Stimulated activated CD4-positive, alpha-beta T cell treated with anti-CD3 and anti-CD28 coated beads, Interleukin-4, amount 100 ng/mL, for 24 hours (primary cell): ENCODE data around the gene TFAP2E.

Experiments
- DNase-seq: peaks from one replicate; pipeline ENCODE4 v3.0.0-alpha.2; 2020

The TFAP2E gene

DNA sequence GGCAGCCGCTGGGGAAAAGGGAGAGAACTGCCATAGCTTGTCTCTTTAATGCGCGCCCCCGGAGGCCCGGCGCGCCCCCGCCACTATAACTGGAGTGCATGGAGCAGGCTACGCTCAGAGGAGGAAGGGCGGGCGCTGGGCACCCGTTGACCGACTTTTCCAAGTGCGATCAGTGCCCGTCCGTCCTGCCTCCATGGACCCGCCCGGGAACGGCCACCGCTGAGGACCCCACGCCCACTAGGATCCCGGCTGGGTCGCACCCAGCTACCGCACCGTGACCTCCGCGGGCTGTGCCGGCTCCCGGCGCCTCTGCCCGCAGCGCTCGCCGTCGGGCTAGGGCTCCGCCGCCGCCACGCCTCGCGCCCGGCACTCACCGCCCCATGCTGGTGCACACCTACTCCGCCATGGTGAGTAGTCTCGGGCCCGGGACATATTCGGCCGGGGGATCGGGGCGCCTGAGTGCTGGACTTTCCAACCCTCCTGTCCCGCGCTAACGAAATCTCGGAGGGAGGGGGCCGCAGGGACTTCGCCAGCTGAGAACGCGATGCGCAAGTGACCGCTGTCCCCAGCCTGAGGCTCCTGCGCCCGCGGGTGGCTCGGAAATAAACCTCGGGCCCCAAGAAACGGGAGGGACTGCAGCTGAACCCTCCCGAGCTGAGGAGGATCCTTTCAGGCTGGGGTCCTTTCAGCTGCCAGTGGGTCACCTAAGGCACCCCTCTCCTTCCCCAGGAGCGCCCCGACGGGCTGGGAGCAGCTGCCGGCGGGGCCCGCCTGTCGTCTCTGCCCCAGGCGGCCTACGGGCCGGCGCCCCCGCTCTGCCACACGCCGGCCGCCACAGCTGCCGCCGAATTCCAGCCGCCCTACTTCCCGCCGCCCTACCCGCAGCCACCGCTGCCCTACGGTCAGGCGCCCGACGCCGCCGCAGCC, at the start of gene TFAP2E:
TFAP2E (plus strand) TSS at position 117 of the 927 bp plus-strand sequence; CDS start at position 381, 264 bp downstream.
- DNase-seq, result no peak

- DNase-seq, result no peak
Observed at GRCh38 chr1:35524106-35524505, 49.0 kb upstream of the TFAP2E start.

GRCh38 chr1:35530168-35530567, 42.9 kb upstream of the TFAP2E start:
- no peak for DNase-seq

DNA sequence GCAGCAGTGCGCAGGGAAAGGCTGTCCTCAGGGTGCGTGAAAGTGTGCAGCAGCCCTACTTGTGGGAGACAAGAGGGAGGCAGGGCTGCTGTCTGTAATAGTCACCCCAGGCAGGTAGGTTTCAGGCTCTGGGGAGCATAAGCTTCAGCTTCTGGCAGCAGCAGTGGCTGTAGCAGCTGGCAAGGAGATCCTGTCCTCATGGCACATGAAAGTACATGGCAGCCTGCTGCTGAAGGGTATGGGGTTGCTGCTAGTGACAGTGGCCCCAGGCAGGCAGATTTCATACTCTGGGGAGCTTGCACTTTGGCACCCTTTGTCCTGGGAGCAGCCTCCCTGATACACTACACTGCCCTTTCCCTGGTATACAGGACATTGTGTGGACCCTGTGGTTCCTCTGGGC, 42.2 kb upstream of the TFAP2E start:
- no peak for DNase-seq

- no peak for DNase-seq
Observed at GRCh38 chr1:35531368-35531767, 41.7 kb upstream of the TFAP2E start.

DNA sequence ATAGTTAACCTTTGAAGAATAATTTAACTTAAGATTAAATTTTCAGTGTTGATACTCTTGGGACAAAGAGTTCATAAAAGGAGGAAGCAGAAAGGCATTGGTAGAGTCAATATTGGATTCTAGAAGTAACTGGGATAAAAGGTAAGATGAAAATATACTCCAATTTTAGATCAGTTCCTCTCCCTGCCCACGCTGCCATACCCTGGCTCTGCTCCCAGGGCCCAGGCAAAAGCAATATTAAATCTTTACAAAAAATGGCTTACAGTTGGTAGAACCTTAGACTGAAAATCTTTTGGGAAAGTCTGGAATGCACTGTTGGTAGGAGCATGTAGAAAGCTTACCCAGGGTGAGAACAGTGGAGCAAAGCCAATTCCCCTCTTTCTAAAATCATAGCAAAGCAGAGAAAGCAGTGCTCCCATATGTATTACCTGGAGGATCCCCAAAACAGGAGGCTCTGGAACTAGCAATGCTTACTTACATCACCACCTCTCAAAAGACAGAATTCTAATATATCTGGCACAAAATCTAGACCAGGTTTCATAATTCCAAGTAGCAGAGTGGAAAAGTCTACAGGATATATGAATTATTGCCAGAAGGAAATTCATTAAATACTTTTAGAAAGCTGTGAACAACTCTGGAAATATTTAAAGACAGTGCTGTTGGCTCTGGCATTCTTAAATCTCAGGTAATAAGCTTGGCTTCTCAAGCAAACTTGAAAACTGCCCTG, 40.5 kb upstream of the TFAP2E start:
- DNase-seq, result no peak

GRCh38 chr1:35533586-35533985, 39.5 kb upstream of the TFAP2E start:
- no peak for DNase-seq

DNA sequence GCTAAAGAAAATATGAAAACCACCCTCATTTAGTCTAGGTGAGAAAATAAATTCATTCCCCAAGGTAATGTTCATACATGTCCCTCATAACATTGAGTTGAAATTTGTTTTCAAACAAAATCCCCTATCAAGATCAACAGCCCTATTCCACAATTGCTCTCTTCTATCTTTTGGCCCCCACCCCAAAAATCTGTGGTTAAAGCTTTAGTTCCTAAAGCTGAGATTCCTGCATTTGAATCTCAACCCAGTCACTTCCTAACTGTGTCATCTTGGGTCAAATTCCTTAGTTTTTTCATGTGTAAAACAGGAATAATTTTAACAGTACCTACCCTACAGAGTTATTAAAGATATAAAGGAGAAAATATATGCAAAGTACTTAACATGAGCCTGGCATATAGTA, 37.9 kb upstream of the TFAP2E start:
- no peak for DNase-seq

DNA sequence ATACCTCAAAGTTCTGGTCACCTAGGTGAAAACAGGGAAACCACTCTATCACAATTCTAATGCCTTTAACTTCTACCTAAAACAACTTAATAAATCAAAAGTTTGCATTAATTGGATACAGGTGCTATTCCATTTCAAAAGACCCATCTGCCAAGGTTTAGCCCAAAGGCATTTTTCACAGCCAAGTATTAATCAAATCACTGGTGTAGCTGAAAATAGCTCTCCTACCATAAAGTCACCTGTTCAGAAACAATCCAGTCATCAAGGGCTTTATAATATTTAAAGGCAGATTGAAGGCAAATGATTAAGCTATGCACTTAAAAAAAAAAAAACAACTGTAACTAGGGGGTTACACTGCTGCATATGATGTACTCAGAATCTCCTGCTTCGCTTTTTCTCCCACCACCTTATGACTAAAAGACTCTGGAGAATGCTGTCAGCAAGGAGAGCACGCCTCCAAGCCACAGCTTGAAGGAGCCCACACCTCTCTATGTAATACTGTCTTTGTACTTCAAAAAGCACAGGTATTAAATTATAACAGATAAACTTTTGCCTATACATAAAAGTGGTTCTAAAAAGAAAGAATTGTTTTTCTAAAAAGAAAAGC, 36.5 kb upstream of the TFAP2E start:
- DNase-seq, result peak; percentile 17

DNA sequence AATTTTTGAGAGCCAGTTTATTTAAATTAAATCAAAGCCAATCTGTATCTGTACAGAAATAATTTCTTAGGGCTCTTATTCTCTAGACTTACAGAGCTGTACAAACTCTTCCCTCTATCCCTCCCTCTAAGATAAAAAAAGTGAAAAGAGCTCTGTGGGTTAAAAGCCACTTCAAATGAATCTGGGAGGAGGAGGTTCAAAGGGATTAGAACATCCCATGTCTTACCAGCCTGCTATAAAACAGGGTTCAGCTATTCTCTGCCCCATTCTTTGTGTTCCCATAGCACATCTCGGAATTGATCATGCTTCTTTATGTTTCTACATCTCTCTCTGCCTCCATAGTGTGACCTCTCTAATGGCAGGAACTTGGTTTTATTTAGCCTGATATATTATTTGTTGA, 35.3 kb upstream of the TFAP2E start:
- DNase-seq, result no peak

DNA sequence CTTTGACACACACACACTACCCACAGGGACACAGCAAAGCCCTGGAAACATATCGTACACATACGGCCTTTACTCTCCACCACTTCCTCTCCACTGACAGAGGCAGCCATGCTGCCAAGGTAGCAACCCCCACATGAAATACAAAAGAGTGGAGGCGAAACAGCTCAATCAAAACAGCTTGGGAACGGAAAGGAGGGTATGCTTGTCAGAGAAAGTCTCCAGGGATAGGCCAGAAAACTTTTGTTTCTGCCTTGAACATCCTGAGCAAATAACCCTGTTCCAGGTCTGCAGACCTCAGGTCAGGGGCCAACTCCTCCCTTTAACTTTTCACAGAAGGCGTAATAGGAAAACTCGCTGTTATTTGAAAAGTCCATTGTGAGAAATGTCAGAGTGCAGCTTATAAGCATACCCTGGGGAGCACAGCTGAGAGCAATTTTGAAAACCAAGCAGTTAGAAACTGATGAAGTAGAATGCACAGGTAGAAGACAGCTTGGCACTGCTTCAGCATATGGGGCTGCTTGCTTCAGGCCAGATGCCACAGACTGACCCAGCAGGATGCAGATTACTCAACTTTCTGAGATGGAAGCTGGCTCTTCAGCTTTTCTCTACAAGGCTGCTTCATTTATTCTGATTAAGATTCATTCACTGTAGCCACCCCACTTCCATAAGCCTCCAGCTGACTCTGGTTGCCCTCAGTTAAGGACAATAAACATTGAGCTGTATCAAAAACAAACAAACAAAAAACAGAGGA, 33.9 kb upstream of the TFAP2E start:
- peak; percentile 25 for DNase-seq

- no peak for DNase-seq
Observed at GRCh38 chr1:35539824-35540261, 33.3 kb upstream of the TFAP2E start.

DNA sequence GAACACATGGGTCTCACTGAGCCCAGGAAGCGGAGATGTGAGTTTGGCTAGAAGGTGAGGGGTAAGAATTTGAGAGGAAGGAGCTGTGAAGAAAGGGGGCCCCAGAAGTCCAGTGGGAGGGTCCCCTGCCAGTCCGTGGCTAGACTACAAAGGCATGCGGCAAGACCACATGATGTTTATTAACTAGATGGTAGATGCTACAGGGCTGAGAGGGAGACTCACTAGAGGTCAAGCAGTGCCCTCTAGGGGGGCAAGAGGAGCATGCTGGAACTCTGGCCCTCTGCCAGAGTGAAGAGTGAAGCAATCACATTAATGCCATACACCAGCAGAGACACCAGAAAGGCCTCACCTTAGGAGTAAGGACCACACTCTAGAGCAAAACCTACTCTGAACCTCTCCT, 28.1 kb upstream of the TFAP2E start:
- DNase-seq, result peak; percentile 58

GRCh38 chr1:35546614-35547013, 26.5 kb upstream of the TFAP2E start:
- no peak for DNase-seq

DNA sequence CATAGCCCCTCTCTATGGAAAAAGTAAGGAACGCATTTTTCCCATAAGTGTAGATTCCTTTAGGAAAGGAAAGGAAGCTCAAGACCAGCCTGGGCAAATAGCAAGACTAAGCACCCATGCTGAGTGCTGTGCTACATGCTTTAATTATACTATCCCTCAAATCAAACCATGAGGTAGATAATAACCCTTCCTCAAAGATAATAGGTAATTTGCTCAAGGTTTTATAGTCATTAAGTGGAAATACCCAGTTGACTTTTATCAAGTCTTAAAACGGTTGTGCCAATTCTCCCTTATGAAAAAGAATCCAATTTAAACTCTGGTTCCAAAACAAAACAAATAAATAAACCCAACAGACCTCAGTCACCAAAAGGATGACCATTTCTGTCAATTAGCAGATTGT, 19.3 kb upstream of the TFAP2E start:
- no peak for DNase-seq

DNA sequence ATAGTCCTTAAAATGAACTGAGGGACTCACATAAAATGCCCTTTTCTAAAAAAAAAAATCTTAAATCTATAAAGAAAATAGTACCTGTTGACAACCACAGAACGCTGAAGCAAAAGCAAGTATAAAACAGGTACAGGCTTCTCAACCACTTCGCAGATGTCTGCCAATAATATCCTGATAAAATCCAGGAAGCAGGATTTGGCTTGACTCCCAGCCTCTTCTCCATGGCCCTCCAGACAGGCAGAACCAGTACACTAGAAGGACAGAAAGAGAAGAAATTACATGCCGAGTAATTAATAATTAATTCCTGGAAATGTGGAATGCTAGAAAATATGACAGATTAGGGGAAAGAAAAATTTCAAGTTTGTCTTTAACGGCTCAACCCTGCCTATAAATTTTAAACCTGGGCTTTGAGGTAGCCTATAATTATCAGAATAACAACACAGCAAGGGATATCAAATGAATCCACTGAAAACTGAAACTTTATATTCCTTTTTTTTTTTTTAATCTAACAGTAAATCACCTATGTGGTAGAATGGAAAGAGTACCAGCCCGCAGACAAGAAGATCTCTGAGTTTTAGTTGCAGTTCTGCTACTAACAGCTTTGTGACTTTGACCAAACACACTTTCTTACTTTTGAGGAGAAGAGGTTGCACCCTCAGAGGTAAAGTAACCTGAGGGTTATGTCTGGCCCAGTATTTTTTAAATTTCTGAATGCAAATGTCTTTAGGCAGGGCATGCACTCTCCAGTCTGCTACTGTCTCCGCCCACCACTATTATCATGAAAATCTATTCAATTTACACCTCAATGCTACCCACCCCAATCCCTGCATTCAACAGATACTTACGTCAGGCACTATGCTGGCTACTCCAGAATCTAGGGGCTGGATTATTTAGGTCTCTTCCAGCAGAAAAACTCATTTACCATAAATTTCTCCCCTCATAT, 18.6 kb upstream of the TFAP2E start:
- DNase-seq, result no peak

- DNase-seq, result no peak
Observed at GRCh38 chr1:35555212-35555584, 17.9 kb upstream of the TFAP2E start.

GRCh38 chr1:35555601-35556477, 17.3 kb upstream of the TFAP2E start:
- DNase-seq, result peak; percentile 36

- no peak for DNase-seq
Observed at GRCh38 chr1:35556484-35557117, 16.5 kb upstream of the TFAP2E start.

- no peak for DNase-seq
Observed at GRCh38 chr1:35557118-35557610, 15.9 kb upstream of the TFAP2E start, which contains the start of gene KIAA0319L. KIAA0319L (minus strand) TSS chr1:35557403; CDS start chr1:35554491, 2,912 bp downstream.
